GM19193 (cell line): ENCODE data around the gene DCTN3.

ENCODE experiments used
- POLR2A ChIP-seq: IDR thresholded peaks from 4 replicates; pipeline ENCODE4 v1.6.1; 2011; ENCODE audit not compliant: insufficient read depth, insufficient read length; ENCODE audit errors: extremely low read depth

The DCTN3 gene

GRCh38 chr9:34633851-34634550 is 13.7 kb upstream of the DCTN3 start:
- no peak for TF ChIP-seq POLR2A

GRCh38 chr9:34633166-34633565 is 12.9 kb upstream of the DCTN3 start:
- TF ChIP-seq POLR2A = no peak

- no peak for TF ChIP-seq POLR2A
These were observed 10.3 kb upstream of the DCTN3 start for GRCh38 chr9:34630402-34631154.

- no peak for TF ChIP-seq POLR2A
These were observed 9.2 kb upstream of the DCTN3 start for GRCh38 chr9:34629491-34629808.

- no peak for TF ChIP-seq POLR2A
These were observed 8.6 kb upstream of the DCTN3 start, which contains the start of gene ARID3C for GRCh38 chr9:34628656-34629490. Gene ARID3C, minus strand, starts transcription at chr9:34629066. Its CDS starts 1,052 bp downstream, at chr9:34628014.

GRCh38 chr9:34627716-34628655 is 7.7 kb upstream of the DCTN3 start:
- TF ChIP-seq POLR2A = no peak

GRCh38 chr9:34625186-34625486 is 4.8 kb upstream of the DCTN3 start:
- no peak for TF ChIP-seq POLR2A

GRCh38 chr9:34624475-34625185 is 4.3 kb upstream of the DCTN3 start:
- no peak for TF ChIP-seq POLR2A

GRCh38 chr9:34623374-34624235 is 3.3 kb upstream of the DCTN3 start:
- no peak for TF ChIP-seq POLR2A

- TF ChIP-seq POLR2A = no peak
These were observed 5.2 kb downstream of the DCTN3 start for GRCh38 chr9:34615132-34615531.

- TF ChIP-seq POLR2A = no peak
These were observed 7.4 kb downstream of the DCTN3 start for GRCh38 chr9:34612788-34613390.

- peak; percentile 91 for TF ChIP-seq POLR2A
These were observed 8.2 kb downstream of the DCTN3 start, which contains the start of gene RPP25L for GRCh38 chr9:34611811-34612787. Gene RPP25L, minus strand, starts transcription at chr9:34612097. Its CDS starts 801 bp downstream, at chr9:34611296.

- TF ChIP-seq POLR2A = no peak
These were observed 9.0 kb downstream of the DCTN3 start for GRCh38 chr9:34611251-34611810.
